ENCODE measurements around the gene CAMK2D.

CAMK2D gene

GRCh38 chr4:113505044-113505443 is 256.5 kb downstream of the CAMK2D start:
- TF ChIP-seq SIN3A (IDR thresholded peaks at IDR 0.05; ENCODE audit: borderline replicate concordance, insufficient read depth, low read length) = no peak

GRCh38 chr4:113504422-113504821 is 257.1 kb downstream of the CAMK2D start:
- TF ChIP-seq FOXP2 (optimal IDR thresholded peaks at IDR 0.05; ENCODE audit: borderline replicate concordance, extremely low read depth, extremely low read length, insufficient read depth) = no peak
- TF ChIP-seq REST (IDR thresholded peaks at IDR 0.05; ENCODE audit: insufficient read depth in 1 of 2, low read depth in 2 of 2, low read length in 2 of 2) = no peak
- TF ChIP-seq SIN3A (IDR thresholded peaks at IDR 0.05; ENCODE audit: borderline replicate concordance, insufficient read depth, low read length) = no peak
- no peak for TF ChIP-seq TAF1 (IDR thresholded peaks at IDR 0.05; ENCODE audit: borderline replicate concordance, insufficient read depth, low read length)
- TF ChIP-seq POLR2AphosphoS5 (IDR thresholded peaks at IDR 0.05; ENCODE audit: low read depth, low read length) = no peak

GRCh38 chr4:113503691-113504090 is 257.8 kb downstream of the CAMK2D start:
- no peak for TF ChIP-seq REST (IDR thresholded peaks at IDR 0.05; ENCODE audit: insufficient read depth in 1 of 2, low read depth in 2 of 2, low read length in 2 of 2)
- TF ChIP-seq SIN3A (IDR thresholded peaks at IDR 0.05; ENCODE audit: borderline replicate concordance, insufficient read depth, low read length) = no peak
- no peak for TF ChIP-seq POLR2AphosphoS5 (IDR thresholded peaks at IDR 0.05; ENCODE audit: low read depth, low read length)
- no peak for TF ChIP-seq FOXP2 (optimal IDR thresholded peaks at IDR 0.05; ENCODE audit: borderline replicate concordance, extremely low read depth, extremely low read length, insufficient read depth)
- no peak for TF ChIP-seq TAF1 (IDR thresholded peaks at IDR 0.05; ENCODE audit: borderline replicate concordance, insufficient read depth, low read length)

- TF ChIP-seq FOXP2 (optimal IDR thresholded peaks at IDR 0.05; ENCODE audit: borderline replicate concordance, extremely low read depth, extremely low read length, insufficient read depth) = no peak
- TF ChIP-seq SIN3A (IDR thresholded peaks at IDR 0.05; ENCODE audit: borderline replicate concordance, insufficient read depth, low read length) = no peak
- TF ChIP-seq TAF1 (IDR thresholded peaks at IDR 0.05; ENCODE audit: borderline replicate concordance, insufficient read depth, low read length) = no peak
- TF ChIP-seq REST (IDR thresholded peaks at IDR 0.05; ENCODE audit: insufficient read depth in 1 of 2, low read depth in 2 of 2, low read length in 2 of 2) = no peak
- TF ChIP-seq POLR2AphosphoS5 (IDR thresholded peaks at IDR 0.05; ENCODE audit: low read depth, low read length) = no peak
These were observed 258.6 kb downstream of the CAMK2D start for GRCh38 chr4:113502906-113503305.

- TF ChIP-seq SIN3A (IDR thresholded peaks at IDR 0.05; ENCODE audit: borderline replicate concordance, insufficient read depth, low read length) = no peak
- TF ChIP-seq REST (IDR thresholded peaks at IDR 0.05; ENCODE audit: insufficient read depth in 1 of 2, low read depth in 2 of 2, low read length in 2 of 2) = no peak
- no peak for TF ChIP-seq POLR2AphosphoS5 (IDR thresholded peaks at IDR 0.05; ENCODE audit: low read depth, low read length)
- no peak for TF ChIP-seq TAF1 (IDR thresholded peaks at IDR 0.05; ENCODE audit: borderline replicate concordance, insufficient read depth, low read length)
These were observed 259.1 kb downstream of the CAMK2D start for GRCh38 chr4:113502476-113502875.

Measured in PFSK-1 (cell line).